K562 (cell line): ENCODE results near the gene SYNPO. TPM values are rescaled to one million over a fixed set of nuclear protein-coding genes. Genes with fewer than 3 reads are reported as not detected.

Experiments
- ATAC-seq: fragments of 200-7000 bp; cut with Tn5 transposase; 3 replicates; pipeline ENCODE4 v1.9.1; 2020; ENCODE audit warnings: moderate library complexity
- BruUV-seq: library from RNA; stranded (reverse); fragments of 400-500 nt; replicated peaks from 2 replicates; lab custom pipeline; 2021; lab: Mats Ljungman, UMichigan
- CTCF ChIA-PET: fragments of 300-600 bp; formaldehyde crosslinking; extraction: SDS; loops from one replicate; lab custom pipeline; 2021; ENCODE audit warnings: low intra/inter-chr PET ratio; lab: Yijun Ruan, JAX
- POLR2A ChIA-PET: fragments of 300-600, 350-650 bp; sonication (Branson Sonifier 250); formaldehyde crosslinking; extraction: SDS; loops from one replicate; lab custom pipeline; 2021; ENCODE audit warnings: antibody characterized with exemption, inconsistent platforms; lab: Yijun Ruan, JAX
- DNase-seq, 4 experiments: peaks; one replicate each; pipeline versions ENCODE4 v3.0.0 to v3.0.0-alpha.2; 2011 to 2018; ENCODE audit warnings: low spot score in 3 of 4, mixed read lengths in 3 of 4; ENCODE audit errors: extremely low read depth in 1 of 4
- FAIRE-seq: peaks from 2 replicates; lab custom pipeline; 2011; peaks lifted over from hg19 to GRCh38; lab: Jason Lieb, UNC
- H2AFZ ChIP-seq: 2 replicates; pipeline ENCODE4 v1.6.0; 2011; ENCODE audit warnings: low read depth, low read length, control low read depth, inconsistent platforms
- H3K27ac ChIP-seq: fragments of 200-600 bp; 3 replicates; pipeline ENCODE4 v1.8.0; 2011; ENCODE audit warnings: low read depth, mild to moderate bottlenecking, control low read depth, inconsistent platforms, low read length, moderate library complexity, mixed read lengths; ENCODE audit errors: extremely low read depth
- H3K27me3 ChIP-seq, 2 experiments: fragments of 300-600 bp in 1 of 2; 2 replicates in 1 of 2; 3 replicates in 1 of 2; pipeline versions ENCODE4 v1.6.0 to v1.8.0; 2011; ENCODE audit warnings: inconsistent platforms in 2 of 2, low read length in 2 of 2, mild to moderate bottlenecking in 1 of 2, mixed read lengths in 1 of 2, moderate library complexity in 1 of 2; ENCODE audit not compliant: control insufficient read depth in 2 of 2, insufficient read depth in 2 of 2
- H3K36me3 ChIP-seq: fragments of 300-600 bp; 3 replicates; pipeline ENCODE4 v1.8.0; 2011; ENCODE audit warnings: mild to moderate bottlenecking, low read length, inconsistent platforms; ENCODE audit not compliant: control insufficient read depth, insufficient read depth
- H3K4me1 ChIP-seq, 2 experiments: fragments of 200-600 bp in 1 of 2; replicated peaks in 1 of 2; 2 replicates in 1 of 2; 3 replicates in 1 of 2; pipeline versions ENCODE4 v1.5.1 to v1.8.0; 2011; ENCODE audit warnings: inconsistent platforms in 2 of 2, low read length in 2 of 2, mild to moderate bottlenecking in 1 of 2, mixed read lengths in 1 of 2, moderate library complexity in 1 of 2; ENCODE audit not compliant: control insufficient read depth in 2 of 2, insufficient read depth in 2 of 2
- H3K4me2 ChIP-seq: 2 replicates; pipeline ENCODE4 v1.6.1; 2011; ENCODE audit warnings: low read length, control low read depth, inconsistent platforms, mixed read lengths; ENCODE audit not compliant: insufficient read depth
- H3K4me3 ChIP-seq: fragments of 200-600 bp; sonication (generic), shearing (Covaris generic); 2 replicates; pipeline ENCODE4 v1.5.1; 2016; ENCODE audit warnings: control low read depth, inconsistent platforms
- H3K79me2 ChIP-seq: fragments of 200-600 bp; 3 replicates; pipeline ENCODE4 v1.8.0; 2011; ENCODE audit warnings: low read length, inconsistent platforms; ENCODE audit not compliant: control insufficient read depth, insufficient read depth
- H3K9ac ChIP-seq, 2 experiments: 2 replicates each; pipeline versions ENCODE4 v1.6.0 to v1.6.1; 2011; ENCODE audit warnings: low read depth in 2 of 2, low read length in 2 of 2, control low read depth in 1 of 2, inconsistent platforms in 1 of 2, mild to moderate bottlenecking in 1 of 2, mixed read lengths in 1 of 2; ENCODE audit not compliant: insufficient read depth in 1 of 2
- H3K9me1 ChIP-seq: one replicate; pipeline ENCODE4 v1.6.0; 2011; ENCODE audit warnings: inconsistent platforms, mild to moderate bottlenecking, low read length, moderate library complexity; ENCODE audit not compliant: control insufficient read depth, insufficient read depth
- H3K9me3 ChIP-seq: replicated peaks from 2 replicates; pipeline ENCODE4 v1.5.1; 2011; ENCODE audit warnings: low read depth, low read length, inconsistent platforms; ENCODE audit not compliant: control insufficient read depth, insufficient read depth
- H4K20me1 ChIP-seq: replicated peaks from 2 replicates; pipeline ENCODE4 v1.6.1; 2011; ENCODE audit warnings: low read length, inconsistent platforms, mixed read lengths; ENCODE audit not compliant: control insufficient read depth, insufficient read depth
- ADNP ChIP-seq: fragments of 200-800 bp; sonication (Bioruptor generic); IDR thresholded peaks from 2 replicates; pipeline ENCODE4 v1.6.1; 2016; ENCODE audit warnings: missing genetic modification characterization, missing compliant biosample characterization
- CHAMP1 ChIP-seq: fragments of 450-650 bp; IDR thresholded peaks from 2 replicates; pipeline ENCODE4 v1.6.1; 2016; ENCODE audit warnings: mild to moderate bottlenecking
- JUN ChIP-seq, 2 experiments: sonication (generic) in 1 of 2; formaldehyde crosslinking in 1 of 2; IDR thresholded peaks; 2 replicates each; pipeline versions ENCODE4 v1.6.1 to v1.8.0; 2012 to 2022; ENCODE audit warnings: borderline replicate concordance in 2 of 2, mild to moderate bottlenecking in 2 of 2, improper control_type of control experiment in 1 of 2, low read depth in 1 of 2, low read length in 1 of 2, missing genetic modification reagents in 1 of 2
- NR3C1 ChIP-seq: sonication (generic); formaldehyde crosslinking; IDR thresholded peaks from 2 replicates; pipeline ENCODE4 v1.8.1; 2022; ENCODE audit warnings: missing genetic modification reagents
- PREB ChIP-seq: sonication (generic); formaldehyde crosslinking; IDR thresholded peaks from 2 replicates; pipeline ENCODE4 v1.8.1; 2023; ENCODE audit warnings: mild to moderate bottlenecking, missing genetic modification reagents
- RBM25 ChIP-seq: fragments of 200-400 bp; formaldehyde crosslinking; IDR thresholded peaks from 2 replicates; pipeline ENCODE4 v1.6.1; 2018; ENCODE audit warnings: low read length, low read depth, moderate library complexity; ENCODE audit not compliant: severe bottlenecking
- SIN3A ChIP-seq, 2 experiments: fragments of 150-350 bp in 1 of 2; IDR thresholded peaks; 2 replicates each; pipeline ENCODE4 v1.6.1; 2011 to 2016; ENCODE audit warnings: borderline replicate concordance in 2 of 2, low read depth in 2 of 2, low read length in 2 of 2, mild to moderate bottlenecking in 2 of 2, moderate library complexity in 2 of 2; ENCODE audit not compliant: control insufficient read depth in 1 of 2
- SMARCA5 ChIP-seq: fragments of 450-650 bp; IDR thresholded peaks from 2 replicates; pipeline ENCODE4 v1.6.1; 2016
- SP2 ChIP-seq: IDR thresholded peaks from 2 replicates; pipeline ENCODE4 v1.6.1; 2011; ENCODE audit warnings: mild to moderate bottlenecking, low read depth, low read length, moderate library complexity; ENCODE audit not compliant: poor library complexity, severe bottlenecking; ENCODE audit errors: extremely low read depth
- TCFL5 ChIP-seq: fragments of 250-450 bp; sonication (Bioruptor Pico); conservative IDR thresholded peaks from 2 replicates; pipeline ENCODE4 v1.6.1; 2021; ENCODE audit warnings: mild to moderate bottlenecking, moderate library complexity, matching md5 sums
- TEAD1 ChIP-seq, 2 experiments: fragments of 450-650 bp in 1 of 2; sonication (generic) in 1 of 2; formaldehyde crosslinking; IDR thresholded peaks; 2 replicates each; pipeline versions ENCODE4 v1.4.0 to v1.8.0; 2020 to 2022; ENCODE audit warnings: mild to moderate bottlenecking in 2 of 2, missing genetic modification reagents in 1 of 2
- TRIM24 ChIP-seq, 2 experiments: fragments of 450-650 bp; IDR thresholded peaks; 2 replicates each; pipeline ENCODE4 v1.6.1; 2016
- ZNF263 ChIP-seq: sonication (generic); formaldehyde crosslinking; IDR thresholded peaks from 2 replicates; pipeline ENCODE4 v1.8.0; 2022; ENCODE audit warnings: mild to moderate bottlenecking, missing genetic modification reagents, borderline replicate concordance
- WGBS: fragments of 100-300 bp; shearing (Covaris generic); methylation state at CpG from one replicate; pipeline ENCODE4 v1.1.6; 2016; ENCODE audit warnings: low coverage, mixed read lengths; ENCODE audit not compliant: insufficient coverage; ENCODE audit errors: missing lambda C conversion rate; 5-methylcytosine and 5-hydroxymethylcytosine counted together
- in situ Hi-C: fragments of 300-500 bp; cut with MboI; formaldehyde crosslinking; loops from 4 replicates; pipeline ENCODE4 v1.15.0; 2018; ENCODE audit warnings: inconsistent platforms, mixed read lengths
- intact Hi-C: fragments of 100-400 bp; cut with micrococcal nuclease; formaldehyde crosslinking; loops from 2 replicates; pipeline ENCODE4 v1.14.2; 2022
- polyA plus RNA-seq, 8 experiments: library from polyadenylated mRNA; depleted of rRNA in 4 of 8; stranded (reverse) in 5 of 8; unstranded in 3 of 8; fragments of >200 nt; fragmentation: Nextera tagmentation in 2 of 8; fragmentation: Illumina TruSeq in 1 of 8; extraction: Ambion mirVana in 2 of 8; extraction: Trizol in 1 of 8; gene quantifications; 2 replicates each; pipeline versions ENCODE4 v1.2.1 to v1.2.3, GENCODE V29; 2011 to 2014; ENCODE audit warnings: inconsistent platforms in 1 of 8, missing spikeins in 1 of 8
- total RNA-seq, 7 experiments: library from RNA; depleted of rRNA in 6 of 7; stranded (reverse); fragments of >200 nt in 6 of 7; fragmentation: Illumina TruSeq in 2 of 7; extraction: Trizol in 2 of 7; gene quantifications; 2 replicates each; pipeline versions ENCODE4 v1.2.1 to v1.2.3, GENCODE V29; 2011 to 2021; ENCODE audit warnings: low replicate concordance in 1 of 7

The SYNPO gene
- total and polyA plus RNA-seq, 9 of the 15 experiments (the other 6 are each of a cell fraction or from before 2014, with no cell fraction given), result 0.01 to 0.31 (median 0.03) TPM; not detected in 4

GRCh38 chr5:150637245-150638052 lies 3.0 kb upstream of the SYNPO start:
- Histone ChIP-seq H3K9me1 (no peaks in the 10 kb centered on the region), H3K4me3 (no peak overlapping the region), H3K36me3 (no peaks in the 10 kb centered on the region), H3K9me3 (no peaks in the 10 kb centered on the region), H3K4me1 (peaks cover 11 to 18% of the 10 kb centered on the region in 2 experiments), H3K27ac (no peak overlapping the region), H3K4me2 (no peak overlapping the region), H3K79me2 (no peaks in the 10 kb centered on the region), H3K27me3 (peaks cover 2 to 31% of the 10 kb centered on the region in 2 experiments; a peak in 4 of 5 replicates), H3K9ac (no peak overlapping the region), H2AFZ (no peak overlapping the region), H4K20me1 (peaks cover 19% of the 10 kb centered on the region)
- intact Hi-C loops (no loop called here), in situ Hi-C loops (no loop called here)
- ATAC-seq, result no peak
- WGBS, result 8% methylated on average over 21 of the region's 21 CpGs
- ChIA-PET POLR2A (interaction anchor here (0.6 kb wide), 1 partner anchor 15 kb away, joined by 3 read pairs; no protein-coding TSS in a partner anchor), CTCF (no interaction called here)
- no peak for DNase-seq
- FAIRE-seq, result no peak
- no TSS peak for BruUV-seq
- TF ChIP-seq JUN (IDR thresholded peaks at IDR 0.05; ENCODE audit: borderline replicate concordance, low read depth, low read length), result no peak
- TF ChIP-seq JUN (CRISPR knock-in tag; IDR thresholded peaks at IDR 0.05; ENCODE audit: borderline replicate concordance), result no peak
- no peak for TF ChIP-seq SP2
- no peak for TF ChIP-seq SIN3A (IDR thresholded peaks at IDR 0.05; ENCODE audit: borderline replicate concordance in 2 of 2, control insufficient read depth in 1 of 2, low read depth in 2 of 2, low read length in 2 of 2)
- no peak for TF ChIP-seq PREB
- peak; percentile 88 for TF ChIP-seq RBM25
- TF ChIP-seq SMARCA5, result 0 out of 2 replicates have a peak, but pooled peaks have one; percentile 40
- 0 out of 4 replicates have a peak, but pooled peaks of 1 of the 2 experiments have one; percentile 39 for TF ChIP-seq TEAD1 (CRISPR knock-in tag; IDR thresholded peaks at IDR 0.05)
- TF ChIP-seq TCFL5, result no peak
- no peak for TF ChIP-seq TRIM24 (IDR thresholded peaks at IDR 0.05)
- peak; percentile 62; the same call in 1 of the 2 replicates for TF ChIP-seq ADNP (tag)
- TF ChIP-seq CHAMP1, result no peak
- no peak for TF ChIP-seq NR3C1 (CRISPR knock-in tag)
- no peak for TF ChIP-seq ZNF263 (CRISPR knock-in tag)
